Duodenal mucosa (tissue), 2 donors: ENCODE data around the gene DPYD.

ENCODE experiments used
- H3K27ac ChIP-seq: one replicate; pipeline ENCODE4 v1.7.0; 2013; ENCODE audit warnings: low read depth, low read length
- H3K27me3 ChIP-seq, 2 donors: one replicate each; pipeline ENCODE4 v1.7.0; 2013; ENCODE audit warnings: low read length in 2 of 2, control low read depth in 1 of 2; ENCODE audit not compliant: insufficient read depth in 2 of 2, control insufficient read depth in 1 of 2
- H3K36me3 ChIP-seq, 2 donors: one replicate each; pipeline ENCODE4 v1.7.0; 2013; ENCODE audit warnings: low read length in 2 of 2, control low read depth in 1 of 2; ENCODE audit not compliant: insufficient read depth in 2 of 2, control insufficient read depth in 1 of 2
- H3K4me1 ChIP-seq, 2 donors: one replicate each; pipeline ENCODE4 v1.7.0; 2013; ENCODE audit warnings: low read length in 2 of 2, control low read depth in 1 of 2; ENCODE audit not compliant: insufficient read depth in 2 of 2, control insufficient read depth in 1 of 2
- H3K4me3 ChIP-seq, 2 donors: one replicate each; pipeline ENCODE4 v1.7.0; 2013; ENCODE audit warnings: low read length in 2 of 2, low read depth in 1 of 2
- H3K9ac ChIP-seq, 2 donors: one replicate each; pipeline ENCODE4 v1.7.0; 2013; ENCODE audit warnings: low read length in 2 of 2, low read depth in 1 of 2
- H3K9me3 ChIP-seq, 2 donors: one replicate each; pipeline ENCODE4 v1.7.0; 2013; ENCODE audit warnings: low read length in 2 of 2, control low read depth in 1 of 2; ENCODE audit not compliant: control insufficient read depth in 1 of 2

DPYD gene

GRCh38 chr1:97145321-97145956 is 775.4 kb downstream of the DPYD start:
- no peaks in the 10 kb centered on the region for H3K36me3 ChIP-seq
- H3K4me1 ChIP-seq: no peaks in the 10 kb centered on the region
- H3K27ac ChIP-seq: no peak overlapping the region
- H3K4me3 ChIP-seq: no peak overlapping the region
- H3K9ac ChIP-seq: no peak overlapping the region
- no peaks in the 10 kb centered on the region for H3K9me3 ChIP-seq
- H3K27me3 ChIP-seq: no peaks in the 10 kb centered on the region

- Histone ChIP-seq H3K4me1 (no peaks in the 10 kb centered on the region), H3K27me3 (no peaks in the 10 kb centered on the region), H3K9ac (no peak overlapping the region), H3K9me3 (no peaks in the 10 kb centered on the region), H3K4me3 (no peak overlapping the region), H3K36me3 (no peaks in the 10 kb centered on the region), H3K27ac (no peak overlapping the region)
Measured at GRCh38 chr1:97144527-97144926, 776.3 kb downstream of the DPYD start.

GRCh38 chr1:97143236-97143882 is 777.5 kb downstream of the DPYD start:
- Histone ChIP-seq H3K9me3 (no peaks in the 10 kb centered on the region), H3K4me3 (no peak overlapping the region), H3K4me1 (no peaks in the 10 kb centered on the region), H3K27me3 (no peaks in the 10 kb centered on the region), H3K27ac (no peak overlapping the region), H3K9ac (no peak overlapping the region), H3K36me3 (no peaks in the 10 kb centered on the region)

- H3K9me3 ChIP-seq: no peaks in the 10 kb centered on the region
- H3K27ac ChIP-seq: no peak overlapping the region
- no peaks in the 10 kb centered on the region for H3K4me1 ChIP-seq
- H3K4me3 ChIP-seq: no peak overlapping the region
- H3K9ac ChIP-seq: no peak overlapping the region
- H3K27me3 ChIP-seq: no peaks in the 10 kb centered on the region
- H3K36me3 ChIP-seq: no peaks in the 10 kb centered on the region
Measured at GRCh38 chr1:97140611-97141010, 780.2 kb downstream of the DPYD start.

- Histone ChIP-seq H3K27me3 (no peaks in the 10 kb centered on the region), H3K4me3 (no peak overlapping the region), H3K4me1 (no peaks in the 10 kb centered on the region)
Measured at GRCh38 chr1:97139512-97139911, 781.3 kb downstream of the DPYD start.

GRCh38 chr1:97138515-97139032 is 782.3 kb downstream of the DPYD start:
- Histone ChIP-seq H3K9me3 (no peaks in the 10 kb centered on the region), H3K4me1 (no peaks in the 10 kb centered on the region), H3K36me3 (no peaks in the 10 kb centered on the region), H3K4me3 (no peak overlapping the region), H3K27ac (no peak overlapping the region), H3K27me3 (no peaks in the 10 kb centered on the region), H3K9ac (no peak overlapping the region)

More at GRCh38 chr1:97139512-97139911, 781.3 kb downstream of the DPYD start:
- Histone ChIP-seq H3K9me3 (no peaks in the 10 kb centered on the region), H3K9ac (no peak overlapping the region), H3K36me3 (no peaks in the 10 kb centered on the region), H3K27ac (no peak overlapping the region)

GRCh38 chr1:97137862-97138514 is 782.8 kb downstream of the DPYD start:
- no peaks in the 10 kb centered on the region for H3K9me3 ChIP-seq
- H3K27ac ChIP-seq: no peak overlapping the region
- H3K9ac ChIP-seq: no peak overlapping the region
- no peaks in the 10 kb centered on the region for H3K36me3 ChIP-seq
- H3K4me3 ChIP-seq: no peak overlapping the region
- no peaks in the 10 kb centered on the region for H3K4me1 ChIP-seq
- no peaks in the 10 kb centered on the region for H3K27me3 ChIP-seq

- no peak overlapping the region for H3K4me3 ChIP-seq
- no peak overlapping the region for H3K27ac ChIP-seq
- H3K9me3 ChIP-seq: no peaks in the 10 kb centered on the region
- no peak overlapping the region for H3K9ac ChIP-seq
- no peaks in the 10 kb centered on the region for H3K27me3 ChIP-seq
- H3K4me1 ChIP-seq: no peaks in the 10 kb centered on the region
- H3K36me3 ChIP-seq: no peaks in the 10 kb centered on the region
Measured at GRCh38 chr1:97136996-97137395, 783.8 kb downstream of the DPYD start.

- Histone ChIP-seq H3K36me3 (peaks cover 2 to 4% of the 10 kb centered on the region in 2 donors), H3K27ac (no peak overlapping the region), H3K4me1 (no peaks in the 10 kb centered on the region)
Measured at GRCh38 chr1:97135972-97136371, 784.9 kb downstream of the DPYD start.

GRCh38 chr1:97128426-97128825 is 792.4 kb downstream of the DPYD start:
- H3K27me3 ChIP-seq: no peaks in the 10 kb centered on the region
- H3K36me3 ChIP-seq: peaks cover 2 to 4% of the 10 kb centered on the region in 2 donors
- no peak overlapping the region for H3K27ac ChIP-seq
- H3K4me1 ChIP-seq: no peaks in the 10 kb centered on the region
- H3K9ac ChIP-seq: no peak overlapping the region
- H3K9me3 ChIP-seq: no peaks in the 10 kb centered on the region
- no peak overlapping the region for H3K4me3 ChIP-seq

More at GRCh38 chr1:97135972-97136371, 784.9 kb downstream of the DPYD start:
- Histone ChIP-seq H3K9ac (no peak overlapping the region), H3K9me3 (no peaks in the 10 kb centered on the region), H3K4me3 (no peak overlapping the region), H3K27me3 (no peaks in the 10 kb centered on the region)
